ENCODE results near the gene GNB3.
"Not testable (repeated sequence)": the region's sequence is repeated elsewhere in the genome, so short reads cannot be mapped to it uniquely, and the experiment has no call there.

GNB3 gene

GRCh38 chr12:6886206-6886999 lies 45.7 kb downstream of the GNB3 start:
- not testable (repeated sequence) for DNase-seq

GRCh38 chr12:6887460-6887859 lies 46.7 kb downstream of the GNB3 start:
- DNase-seq, result no peak

GRCh38 chr12:6888360-6888759 lies 47.6 kb downstream of the GNB3 start:
- DNase-seq, result no peak

- not testable (repeated sequence) for DNase-seq
Observed at GRCh38 chr12:6888794-6889193, 48.1 kb downstream of the GNB3 start.

- not testable (repeated sequence) for DNase-seq
Observed at GRCh38 chr12:6889775-6890573, 49.2 kb downstream of the GNB3 start.

- peak; percentile 100 for DNase-seq
Observed at GRCh38 chr12:6890789-6891645, 50.3 kb downstream of the GNB3 start.

GRCh38 chr12:6891646-6892001 lies 50.9 kb downstream of the GNB3 start:
- peak; percentile 30 to 38 for DNase-seq

- DNase-seq, result not testable (repeated sequence)
Observed at GRCh38 chr12:6892683-6893082, 52.0 kb downstream of the GNB3 start.

- no peak for DNase-seq
Observed at GRCh38 chr12:6894321-6894720, 53.6 kb downstream of the GNB3 start.

Data from activated CD4-positive, alpha-beta T cell treated with anti-CD3 and anti-CD28 coated beads, Interleukin-2, amount 50 U/mL, for 48 hours (primary cell).